ENCODE measurements around the gene POM121L2. TPM values are rescaled to one million over a fixed set of nuclear protein-coding genes. Genes with fewer than 3 reads are reported as not detected.

POM121L2 gene
- total and polyA plus RNA-seq, 2 of the 13 experiments (the other 11 are each of a cell fraction or from before 2014, with no cell fraction given) = not detected

DNA sequence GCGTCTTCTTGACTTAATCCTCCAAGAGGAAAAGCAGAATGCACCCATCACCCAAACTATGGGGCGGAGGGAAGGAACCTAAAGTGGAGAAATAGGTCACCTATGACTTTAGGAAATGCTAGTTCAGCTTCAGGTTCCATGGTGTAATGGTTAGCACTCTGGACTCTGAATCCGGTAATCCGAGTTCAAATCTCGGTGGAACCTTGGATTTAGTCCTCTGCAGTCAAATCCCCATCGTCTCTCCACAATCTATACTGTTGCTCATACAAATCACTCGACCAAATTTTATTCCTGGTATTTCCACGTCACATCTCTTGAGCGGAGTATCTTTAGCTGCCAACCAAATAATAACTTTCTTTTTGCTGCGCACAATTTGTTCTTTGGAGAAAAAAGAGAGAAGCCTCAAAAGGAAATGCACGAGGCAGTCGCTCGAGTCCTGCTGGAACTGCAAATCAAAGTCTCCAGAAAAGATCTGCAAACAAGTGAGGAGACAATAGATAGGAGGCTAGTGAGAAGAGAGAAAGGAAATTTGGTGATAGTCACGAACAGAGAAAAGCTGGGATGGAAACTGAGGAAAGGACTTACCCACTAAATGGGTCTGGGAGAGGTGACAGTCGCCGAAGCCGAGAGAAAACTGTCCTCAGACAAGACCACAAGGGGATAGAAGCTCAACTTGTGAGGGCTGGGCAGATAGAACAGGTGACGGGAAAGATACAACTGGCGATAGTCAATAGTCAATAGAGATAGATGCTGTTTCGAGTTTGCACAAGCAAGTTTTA is 16.6 kb downstream of the POM121L2 start (continued):
- TF ChIP-seq, protein P1, sequence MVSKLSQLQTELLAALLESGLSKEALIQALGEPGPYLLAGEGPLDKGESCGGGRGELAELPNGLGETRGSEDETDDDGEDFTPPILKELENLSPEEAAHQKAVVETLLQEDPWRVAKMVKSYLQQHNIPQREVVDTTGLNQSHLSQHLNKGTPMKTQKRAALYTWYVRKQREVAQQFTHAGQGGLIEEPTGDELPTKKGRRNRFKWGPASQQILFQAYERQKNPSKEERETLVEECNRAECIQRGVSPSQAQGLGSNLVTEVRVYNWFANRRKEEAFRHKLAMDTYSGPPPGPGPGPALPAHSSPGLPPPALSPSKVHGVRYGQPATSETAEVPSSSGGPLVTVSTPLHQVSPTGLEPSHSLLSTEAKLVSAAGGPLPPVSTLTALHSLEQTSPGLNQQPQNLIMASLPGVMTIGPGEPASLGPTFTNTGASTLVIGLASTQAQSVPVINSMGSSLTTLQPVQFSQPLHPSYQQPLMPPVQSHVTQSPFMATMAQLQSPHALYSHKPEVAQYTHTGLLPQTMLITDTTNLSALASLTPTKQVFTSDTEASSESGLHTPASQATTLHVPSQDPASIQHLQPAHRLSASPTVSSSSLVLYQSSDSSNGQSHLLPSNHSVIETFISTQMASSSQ (IDR thresholded peaks at IDR 0.05; ENCODE audit: low read depth) = no peak
- TF ChIP-seq, protein P1 (CRISPR knock-in tag; IDR thresholded peaks at IDR 0.05; ENCODE audit: borderline replicate concordance) = no peak
- TF ChIP-seq LCORL (IDR thresholded peaks at IDR 0.05) (no peak), LCORL (CRISPR knock-in tag; IDR thresholded peaks at IDR 0.05) (0 out of 2 replicates have a peak, but pooled peaks have one; percentile 39), RXRB (CRISPR knock-in tag; IDR thresholded peaks at IDR 0.05; ENCODE audit: borderline replicate concordance) (peak; percentile 37; the same call in 1 of the 2 replicates), ZNF180 (CRISPR knock-in tag; IDR thresholded peaks at IDR 0.05; ENCODE audit: borderline replicate concordance, low read depth) (no peak), NR3C1 (CRISPR knock-in tag; IDR thresholded peaks at IDR 0.05) (no peak), ZNF558 (CRISPR knock-in tag; IDR thresholded peaks at IDR 0.05; ENCODE audit: borderline replicate concordance) (no peak), ZNF792 (CRISPR knock-in tag; IDR thresholded peaks at IDR 0.05) (peak; percentile 68; the same call in 1 of the 2 replicates), MXI1 (IDR thresholded peaks at IDR 0.05; ENCODE audit: borderline replicate concordance, low read depth, low read length) (no peak), SAP130 (CRISPR knock-in tag; IDR thresholded peaks at IDR 0.05; ENCODE audit: low read depth) (peak; percentile 40; the same call in 1 of the 2 replicates), TP53 (CRISPR knock-in tag; conservative IDR thresholded peaks at IDR 0.05) (peak; percentile 81; the same call in 1 of the 2 replicates), KMT2B (CRISPR knock-in tag; IDR thresholded peaks at IDR 0.05) (0 out of 2 replicates have a peak, but pooled peaks have one; percentile 13), HNRNPH1 (optimal IDR thresholded peaks at IDR 0.05; ENCODE audit: low read depth, low read length) (no peak), PHB2 (IDR thresholded peaks at IDR 0.05; ENCODE audit: partially characterized antibody) (no peak)
- TF ChIP-seq, protein P2, sequence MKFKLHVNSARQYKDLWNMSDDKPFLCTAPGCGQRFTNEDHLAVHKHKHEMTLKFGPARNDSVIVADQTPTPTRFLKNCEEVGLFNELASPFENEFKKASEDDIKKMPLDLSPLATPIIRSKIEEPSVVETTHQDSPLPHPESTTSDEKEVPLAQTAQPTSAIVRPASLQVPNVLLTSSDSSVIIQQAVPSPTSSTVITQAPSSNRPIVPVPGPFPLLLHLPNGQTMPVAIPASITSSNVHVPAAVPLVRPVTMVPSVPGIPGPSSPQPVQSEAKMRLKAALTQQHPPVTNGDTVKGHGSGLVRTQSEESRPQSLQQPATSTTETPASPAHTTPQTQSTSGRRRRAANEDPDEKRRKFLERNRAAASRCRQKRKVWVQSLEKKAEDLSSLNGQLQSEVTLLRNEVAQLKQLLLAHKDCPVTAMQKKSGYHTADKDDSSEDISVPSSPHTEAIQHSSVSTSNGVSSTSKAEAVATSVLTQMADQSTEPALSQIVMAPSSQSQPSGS (CRISPR knock-in tag; IDR thresholded peaks at IDR 0.05) = 0 out of 2 replicates have a peak, but pooled peaks have one; percentile 35
- TF ChIP-seq, protein P3, sequence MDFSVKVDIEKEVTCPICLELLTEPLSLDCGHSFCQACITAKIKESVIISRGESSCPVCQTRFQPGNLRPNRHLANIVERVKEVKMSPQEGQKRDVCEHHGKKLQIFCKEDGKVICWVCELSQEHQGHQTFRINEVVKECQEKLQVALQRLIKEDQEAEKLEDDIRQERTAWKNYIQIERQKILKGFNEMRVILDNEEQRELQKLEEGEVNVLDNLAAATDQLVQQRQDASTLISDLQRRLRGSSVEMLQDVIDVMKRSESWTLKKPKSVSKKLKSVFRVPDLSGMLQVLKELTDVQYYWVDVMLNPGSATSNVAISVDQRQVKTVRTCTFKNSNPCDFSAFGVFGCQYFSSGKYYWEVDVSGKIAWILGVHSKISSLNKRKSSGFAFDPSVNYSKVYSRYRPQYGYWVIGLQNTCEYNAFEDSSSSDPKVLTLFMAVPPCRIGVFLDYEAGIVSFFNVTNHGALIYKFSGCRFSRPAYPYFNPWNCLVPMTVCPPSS (IDR thresholded peaks at IDR 0.05) = no peak
- TF ChIP-seq, protein P4, sequence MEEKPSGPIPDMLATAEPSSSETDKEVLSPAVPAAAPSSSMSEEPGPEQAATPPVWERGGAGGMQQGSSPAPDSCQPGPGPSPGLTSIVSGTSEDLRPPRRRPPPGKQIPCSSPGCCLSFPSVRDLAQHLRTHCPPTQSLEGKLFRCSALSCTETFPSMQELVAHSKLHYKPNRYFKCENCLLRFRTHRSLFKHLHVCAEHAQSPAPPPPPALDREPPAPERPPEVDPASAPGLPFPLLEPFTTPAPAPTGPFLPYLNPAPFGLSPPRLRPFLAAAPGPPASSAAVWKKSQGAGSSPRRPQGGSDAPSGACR (CRISPR knock-in tag; IDR thresholded peaks at IDR 0.05) = no peak
- TF ChIP-seq, protein P5, sequence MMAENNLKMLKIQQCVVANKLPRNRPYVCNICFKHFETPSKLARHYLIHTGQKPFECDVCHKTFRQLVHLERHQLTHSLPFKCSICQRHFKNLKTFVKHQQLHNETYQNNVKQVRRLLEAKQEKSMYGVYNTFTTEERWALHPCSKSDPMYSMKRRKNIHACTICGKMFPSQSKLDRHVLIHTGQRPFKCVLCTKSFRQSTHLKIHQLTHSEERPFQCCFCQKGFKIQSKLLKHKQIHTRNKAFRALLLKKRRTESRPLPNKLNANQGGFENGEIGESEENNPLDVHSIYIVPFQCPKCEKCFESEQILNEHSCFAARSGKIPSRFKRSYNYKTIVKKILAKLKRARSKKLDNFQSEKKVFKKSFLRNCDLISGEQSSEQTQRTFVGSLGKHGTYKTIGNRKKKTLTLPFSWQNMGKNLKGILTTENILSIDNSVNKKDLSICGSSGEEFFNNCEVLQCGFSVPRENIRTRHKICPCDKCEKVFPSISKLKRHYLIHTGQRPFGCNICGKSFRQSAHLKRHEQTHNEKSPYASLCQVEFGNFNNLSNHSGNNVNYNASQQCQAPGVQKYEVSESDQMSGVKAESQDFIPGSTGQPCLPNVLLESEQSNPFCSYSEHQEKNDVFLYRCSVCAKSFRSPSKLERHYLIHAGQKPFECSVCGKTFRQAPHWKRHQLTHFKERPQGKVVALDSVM (CRISPR knock-in tag; IDR thresholded peaks at IDR 0.05) = no peak

All from HepG2 (cell line).